ENCODE data around the gene ALK.

Gene ALK

DNA sequence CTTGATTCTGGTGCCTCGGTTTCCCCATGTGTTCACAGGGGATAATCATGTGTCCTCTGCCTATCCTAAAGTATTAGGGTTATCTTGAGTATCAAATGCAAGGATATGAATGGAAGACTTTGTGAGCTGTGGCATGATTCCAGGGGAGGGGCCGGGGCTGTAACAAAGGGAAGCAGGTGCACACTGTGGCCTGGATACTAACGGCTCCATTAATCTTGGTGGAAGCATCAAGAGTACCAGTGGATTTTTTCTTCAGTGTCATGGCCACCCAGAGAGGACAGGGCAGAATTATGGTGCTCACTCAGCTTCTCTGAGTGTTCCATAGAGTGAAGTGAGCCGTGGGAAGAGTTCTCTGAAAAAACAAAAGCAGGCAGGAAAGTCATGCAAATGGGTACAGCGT, 320.1 kb downstream of the ALK start:
- Histone ChIP-seq H3K27ac (no peak overlapping the region), H3K4me3 (no peak overlapping the region)
- TF ChIP-seq, protein P1, sequence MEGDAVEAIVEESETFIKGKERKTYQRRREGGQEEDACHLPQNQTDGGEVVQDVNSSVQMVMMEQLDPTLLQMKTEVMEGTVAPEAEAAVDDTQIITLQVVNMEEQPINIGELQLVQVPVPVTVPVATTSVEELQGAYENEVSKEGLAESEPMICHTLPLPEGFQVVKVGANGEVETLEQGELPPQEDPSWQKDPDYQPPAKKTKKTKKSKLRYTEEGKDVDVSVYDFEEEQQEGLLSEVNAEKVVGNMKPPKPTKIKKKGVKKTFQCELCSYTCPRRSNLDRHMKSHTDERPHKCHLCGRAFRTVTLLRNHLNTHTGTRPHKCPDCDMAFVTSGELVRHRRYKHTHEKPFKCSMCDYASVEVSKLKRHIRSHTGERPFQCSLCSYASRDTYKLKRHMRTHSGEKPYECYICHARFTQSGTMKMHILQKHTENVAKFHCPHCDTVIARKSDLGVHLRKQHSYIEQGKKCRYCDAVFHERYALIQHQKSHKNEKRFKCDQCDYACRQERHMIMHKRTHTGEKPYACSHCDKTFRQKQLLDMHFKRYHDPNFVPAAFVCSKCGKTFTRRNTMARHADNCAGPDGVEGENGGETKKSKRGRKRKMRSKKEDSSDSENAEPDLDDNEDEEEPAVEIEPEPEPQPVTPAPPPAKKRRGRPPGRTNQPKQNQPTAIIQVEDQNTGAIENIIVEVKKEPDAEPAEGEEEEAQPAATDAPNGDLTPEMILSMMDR (IDR thresholded peaks at IDR 0.05) = no peak
- no peak for DNase-seq (ENCODE audit: low spot score)

DNA sequence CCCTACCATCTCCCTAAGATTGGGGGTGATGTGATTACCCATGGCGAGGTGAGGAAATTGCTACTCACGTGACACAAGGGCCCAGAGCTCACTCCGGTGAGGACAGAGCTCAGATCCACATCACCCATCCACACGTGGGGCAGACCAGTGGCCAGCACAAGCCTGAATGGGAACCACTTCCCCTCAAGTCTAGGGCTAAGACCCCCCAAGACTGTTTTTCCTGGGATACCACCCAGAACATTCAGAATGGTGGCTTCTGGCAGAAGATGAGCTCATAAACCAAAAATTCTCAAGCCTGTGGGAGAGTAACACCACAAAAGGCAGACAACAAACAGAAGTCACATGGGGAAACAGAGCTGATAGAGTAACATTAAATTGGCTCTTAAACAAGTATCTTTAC, 321.4 kb downstream of the ALK start:
- DNase-seq (ENCODE audit: low spot score) = no peak
- Histone ChIP-seq H3K27ac (no peak overlapping the region), H3K4me3 (no peak overlapping the region)
- TF ChIP-seq, protein P1 (IDR thresholded peaks at IDR 0.05) = no peak

DNA sequence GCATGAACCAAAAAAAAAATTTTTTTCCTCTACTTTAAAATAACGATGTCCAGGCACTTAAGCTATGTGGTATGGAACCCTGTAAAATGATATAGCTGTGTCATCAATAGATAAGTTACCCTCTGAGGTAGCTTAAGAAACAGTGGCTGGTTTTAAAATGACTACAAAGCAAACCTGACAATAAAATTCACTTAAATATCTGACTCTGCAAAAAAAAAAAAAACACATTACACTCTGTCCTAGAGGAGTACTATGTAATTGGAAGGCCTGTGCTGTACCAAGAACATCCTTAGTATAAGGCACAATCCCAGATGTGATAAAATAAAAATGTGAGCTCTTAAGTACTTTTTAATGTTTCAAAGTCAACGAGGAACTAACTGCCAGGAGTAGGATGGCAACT, 322.4 kb downstream of the ALK start:
- H3K4me3 ChIP-seq = no peak overlapping the region
- H3K27ac ChIP-seq = no peak overlapping the region
- TF ChIP-seq, protein P1 (IDR thresholded peaks at IDR 0.05) = no peak
- DNase-seq (ENCODE audit: low spot score) = no peak

DNA sequence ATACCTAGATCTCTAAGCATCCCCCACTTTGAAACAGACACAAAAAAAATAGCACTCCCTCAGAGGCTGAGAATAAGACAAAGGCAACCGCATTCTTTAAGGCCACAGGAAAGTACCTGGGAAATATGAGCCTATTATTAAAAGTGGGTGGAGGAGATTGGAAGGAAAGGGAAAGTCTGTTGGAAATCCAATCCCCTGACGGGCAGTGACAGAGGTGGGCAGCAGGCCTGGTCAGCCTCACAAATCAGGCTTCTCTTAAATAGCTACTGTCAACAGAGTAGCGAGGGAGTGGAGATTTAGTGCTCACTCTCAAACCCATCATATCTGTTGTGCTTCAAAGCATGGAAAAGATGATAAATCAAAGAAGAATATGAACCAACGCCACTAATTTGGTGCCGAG, 324.4 kb downstream of the ALK start:
- Histone ChIP-seq H3K4me3 (no peak overlapping the region), H3K27ac (no peak overlapping the region)
- no peak for DNase-seq (ENCODE audit: low spot score)
- TF ChIP-seq, protein P1 (IDR thresholded peaks at IDR 0.05) = no peak

DNA sequence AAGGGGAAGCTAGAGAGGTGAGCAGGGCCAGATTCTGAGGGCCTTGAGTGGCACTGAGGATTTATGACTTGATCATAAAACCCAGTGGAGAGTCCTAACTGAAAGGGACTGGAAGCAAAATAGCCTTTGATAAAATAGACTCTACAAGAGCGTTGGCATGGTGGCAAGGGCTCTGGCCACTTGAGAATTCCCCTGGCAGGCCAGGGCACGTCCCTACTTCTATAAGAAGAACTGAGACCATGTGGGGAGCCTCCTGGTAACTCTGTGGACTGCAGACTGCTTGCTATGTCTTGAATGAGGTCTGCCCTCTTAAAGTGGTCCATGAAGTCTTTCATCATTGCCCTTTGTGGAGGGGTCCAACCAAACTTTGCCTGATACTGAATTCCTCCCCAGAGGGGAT, 324.8 kb downstream of the ALK start:
- H3K27ac ChIP-seq = no peak overlapping the region
- TF ChIP-seq, protein P1 (IDR thresholded peaks at IDR 0.05) = no peak
- no peak for DNase-seq (ENCODE audit: low spot score)
- H3K4me3 ChIP-seq = no peak overlapping the region

DNA sequence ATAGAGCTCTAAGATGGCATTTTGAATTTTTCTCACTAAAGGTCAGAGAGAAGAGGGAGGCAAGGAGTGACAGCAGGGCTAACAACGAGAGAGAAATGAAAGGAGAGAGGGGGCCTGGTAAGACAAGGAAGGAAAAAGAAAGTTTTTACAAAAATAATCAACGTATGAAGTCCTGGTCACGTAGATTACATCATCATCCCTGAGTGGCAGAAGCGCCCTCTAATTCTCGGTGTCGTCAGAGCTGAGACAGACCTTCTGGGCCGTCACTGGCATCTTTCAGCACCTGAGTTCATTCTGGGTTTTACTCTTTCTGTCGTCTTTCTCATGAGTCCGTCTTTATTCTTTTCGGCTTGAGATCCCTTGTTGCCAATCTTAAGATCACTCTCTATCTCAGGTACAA, 329.8 kb downstream of the ALK start:
- Histone ChIP-seq H3K4me3 (no peak overlapping the region), H3K27ac (no peak overlapping the region)
- DNase-seq (ENCODE audit: low spot score) = no peak
- TF ChIP-seq, protein P1 (IDR thresholded peaks at IDR 0.05) = no peak

DNA sequence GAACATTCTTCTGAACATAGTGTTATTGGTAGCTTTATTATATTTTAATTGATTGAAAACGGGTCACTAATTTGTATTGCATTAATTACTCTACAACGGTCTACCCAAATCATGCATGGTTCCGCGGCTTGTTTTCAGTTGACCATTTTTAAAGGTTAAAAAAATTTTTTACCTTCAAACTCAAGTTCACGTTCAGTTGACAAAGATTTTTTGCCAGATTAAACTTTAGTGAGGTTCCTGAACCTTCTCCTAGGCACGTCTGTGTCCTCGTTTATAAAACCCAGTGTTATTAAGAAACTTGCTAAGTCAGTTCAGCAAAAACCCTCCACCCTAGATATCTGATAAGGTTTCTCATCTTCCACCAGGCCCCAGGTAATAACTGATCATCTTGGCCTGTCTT, 331.2 kb downstream of the ALK start:
- TF ChIP-seq, protein P1 (IDR thresholded peaks at IDR 0.05) = no peak
- H3K4me3 ChIP-seq = no peak overlapping the region
- H3K27ac ChIP-seq = no peak overlapping the region
- DNase-seq (ENCODE audit: low spot score) = no peak
